Lung (tissue), 12 donors: Measurements from ENCODE around the gene KISS1R. TPM values are rescaled to one million over a fixed set of nuclear protein-coding genes. Genes with fewer than 3 reads are reported as not detected.

Source experiments
- ATAC-seq: fragments of 200-7000 bp; cut with Tn5 transposase; one replicate; pipeline ENCODE4 v1.9.1; 2020; ENCODE audit warnings: moderate number of reproducible peaks; ENCODE audit not compliant: insufficient read depth, low FRiP score
- DNase-seq, 3 donors: peaks; one replicate each; pipeline ENCODE4 v3.0.0-alpha.2; 2013 to 2017
- H3K27ac ChIP-seq, 2 donors: one replicate each; pipeline ENCODE4 v1.5.1; 2013; ENCODE audit warnings: mild to moderate bottlenecking in 2 of 2, moderate library complexity in 2 of 2, control low read depth in 1 of 2, inconsistent platforms in 1 of 2, low read depth in 1 of 2, low read length in 1 of 2
- H3K27me3 ChIP-seq, 3 donors: one replicate each; pipeline ENCODE4 v1.5.1; 2013; ENCODE audit warnings: low read length in 2 of 3; ENCODE audit not compliant: control insufficient read depth in 3 of 3, insufficient read depth in 3 of 3
- H3K36me3 ChIP-seq, 4 donors: one replicate each; pipeline ENCODE4 v1.5.1; 2013; ENCODE audit warnings: low read length in 4 of 4, mild to moderate bottlenecking in 1 of 4, moderate library complexity in 1 of 4; ENCODE audit not compliant: control insufficient read depth in 4 of 4, insufficient read depth in 4 of 4
- H3K4me1 ChIP-seq, 5 donors: one replicate each; pipeline ENCODE4 v1.5.1; 2013; ENCODE audit warnings: low read length in 5 of 5, mild to moderate bottlenecking in 2 of 5, moderate library complexity in 1 of 5; ENCODE audit not compliant: control insufficient read depth in 5 of 5, insufficient read depth in 5 of 5
- H3K4me3 ChIP-seq: one replicate; pipeline ENCODE4 v1.5.1; 2013; ENCODE audit warnings: mild to moderate bottlenecking, control low read depth, moderate library complexity
- H3K9ac ChIP-seq, 2 donors: one replicate each; pipeline ENCODE4 v1.5.1; 2013; ENCODE audit warnings: low read length in 2 of 2, control low read depth in 1 of 2; ENCODE audit not compliant: insufficient read depth in 1 of 2
- H3K9me3 ChIP-seq, 4 donors: one replicate each; pipeline ENCODE4 v1.5.1; 2013; ENCODE audit warnings: low read length in 3 of 4, mild to moderate bottlenecking in 1 of 4, moderate library complexity in 1 of 4; ENCODE audit not compliant: control insufficient read depth in 4 of 4, insufficient read depth in 3 of 4
- WGBS, 2 donors: extraction: QIAGEN DNeasy Blood & Tissue Kit; methylation state at CpG; one replicate each; pipeline ENCODE4 v1.1.7; 2013; 5-methylcytosine and 5-hydroxymethylcytosine counted together
- polyA plus RNA-seq, 2 donors: library from polyadenylated mRNA; stranded (reverse); fragments of 200-250 nt; gene quantifications; one replicate each; pipeline ENCODE4 v1.2.1, GENCODE V29; 2013
- total RNA-seq, 2 donors: library from RNA; depleted of rRNA in 1 of 2; stranded (reverse); fragments of >200 nt in 1 of 2; gene quantifications; one replicate each; pipeline ENCODE4 v1.2.1, GENCODE V29; 2014 to 2021
- TF ChIP-seq, protein P1 (sequence below): IDR thresholded peaks from 2 replicates; pipeline ENCODE4 v1.5.1; 2012; ENCODE audit warnings: mild to moderate bottlenecking; ENCODE audit errors: control extremely low read depth, extremely low read depth
- donor health status: control.
- donor health status: control.
- donor health status: Bipolar disorder and iron deficiency.
- donor health status: healthy.
- donor health status: DM: yes; HTN: yes; CAD: no.

Gene KISS1R
- total and polyA plus RNA-seq, 4 donors = 0.13 to 0.21 TPM; not detected in 2

- peaks cover 0 to 20% (median 6%) of the 10 kb centered on the region in 5 donors for H3K4me1 ChIP-seq
- TF ChIP-seq, protein P1, sequence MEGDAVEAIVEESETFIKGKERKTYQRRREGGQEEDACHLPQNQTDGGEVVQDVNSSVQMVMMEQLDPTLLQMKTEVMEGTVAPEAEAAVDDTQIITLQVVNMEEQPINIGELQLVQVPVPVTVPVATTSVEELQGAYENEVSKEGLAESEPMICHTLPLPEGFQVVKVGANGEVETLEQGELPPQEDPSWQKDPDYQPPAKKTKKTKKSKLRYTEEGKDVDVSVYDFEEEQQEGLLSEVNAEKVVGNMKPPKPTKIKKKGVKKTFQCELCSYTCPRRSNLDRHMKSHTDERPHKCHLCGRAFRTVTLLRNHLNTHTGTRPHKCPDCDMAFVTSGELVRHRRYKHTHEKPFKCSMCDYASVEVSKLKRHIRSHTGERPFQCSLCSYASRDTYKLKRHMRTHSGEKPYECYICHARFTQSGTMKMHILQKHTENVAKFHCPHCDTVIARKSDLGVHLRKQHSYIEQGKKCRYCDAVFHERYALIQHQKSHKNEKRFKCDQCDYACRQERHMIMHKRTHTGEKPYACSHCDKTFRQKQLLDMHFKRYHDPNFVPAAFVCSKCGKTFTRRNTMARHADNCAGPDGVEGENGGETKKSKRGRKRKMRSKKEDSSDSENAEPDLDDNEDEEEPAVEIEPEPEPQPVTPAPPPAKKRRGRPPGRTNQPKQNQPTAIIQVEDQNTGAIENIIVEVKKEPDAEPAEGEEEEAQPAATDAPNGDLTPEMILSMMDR = no peak
- no peak overlapping the region for H3K27ac ChIP-seq
- DNase-seq (no peak), ATAC-seq (no peak)
- peaks cover 9 to 29% (median 22%) of the 10 kb centered on the region in 4 donors for H3K36me3 ChIP-seq
- no peak overlapping the region for H3K4me3 ChIP-seq
- H3K27me3 ChIP-seq = no peaks in the 10 kb centered on the region
- H3K9ac ChIP-seq = no peak overlapping the region
- peaks cover 0 to 2% (median under 1%) of the 10 kb centered on the region in 4 donors for H3K9me3 ChIP-seq
- 88 to 90% methylated on average over 31 of the region's 31 CpGs for WGBS, 2 donors
Observed at GRCh38 chr19:962683-963400, 45.7 kb downstream of the KISS1R start.

- Histone ChIP-seq H3K4me3 (no peak overlapping the region), H3K27me3 (no peaks in the 10 kb centered on the region), H3K9ac (no peak overlapping the region), H3K4me1 (peaks cover 0 to 20% (median 6%) of the 10 kb centered on the region in 5 donors), H3K27ac (no peak overlapping the region), H3K36me3 (peaks cover 9 to 32% (median 25%) of the 10 kb centered on the region in 4 donors), H3K9me3 (peaks cover 0 to 2% (median under 1%) of the 10 kb centered on the region in 4 donors)
- TF ChIP-seq, protein P1 = no peak
- WGBS, 2 donors = 82 to 90% methylated on average over 9 to 11 of the region's 11 CpGs
- DNase-seq = peak in 1 of 3 donors; percentile 41
- ATAC-seq = no peak
Observed at GRCh38 chr19:963486-963951, 46.4 kb downstream of the KISS1R start.

DNA sequence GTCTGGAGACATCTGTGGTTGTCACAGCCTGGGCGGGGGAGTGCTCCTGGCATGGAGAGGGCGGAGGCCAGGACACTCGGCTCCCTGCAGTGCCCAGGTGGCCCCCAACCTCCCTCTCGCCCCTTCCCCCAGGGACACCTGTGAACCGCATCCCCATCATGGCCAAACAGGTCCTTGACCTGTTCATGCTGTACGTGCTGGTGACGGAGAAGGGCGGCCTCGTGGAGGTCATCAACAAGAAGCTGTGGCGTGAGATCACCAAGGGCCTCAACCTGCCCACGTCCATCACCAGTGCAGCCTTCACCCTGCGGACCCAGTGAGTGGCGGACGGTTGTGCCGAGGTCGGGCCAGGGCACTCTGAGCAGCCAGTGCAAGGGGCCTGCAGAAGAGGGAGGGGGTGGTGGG, 47.0 kb downstream of the KISS1R start:
- DNase-seq = no peak
- Histone ChIP-seq H3K36me3 (peaks cover 9 to 36% (median 27%) of the 10 kb centered on the region in 4 donors), H3K27me3 (no peaks in the 10 kb centered on the region), H3K4me3 (no peak overlapping the region), H3K27ac (no peak overlapping the region), H3K9ac (no peak overlapping the region), H3K4me1 (peaks cover 0 to 20% (median 6%) of the 10 kb centered on the region in 5 donors), H3K9me3 (peaks cover 0 to 2% (median under 1%) of the 10 kb centered on the region in 4 donors)
- TF ChIP-seq, protein P1 = no peak
- 97 to 98% methylated on average over 16 of the region's 16 CpGs for WGBS, 2 donors
- ATAC-seq = no peak
